K562 (cell line): ENCODE results near the gene DNAH3. TPM values are rescaled to one million over a fixed set of nuclear protein-coding genes. Genes with fewer than 3 reads are reported as not detected.

Experiments used
- ARHGAP35 ChIP-seq: fragments of 450-650 bp; IDR thresholded peaks from 2 replicates; pipeline ENCODE4 v1.6.1; 2018; ENCODE audit not compliant: partially characterized antibody
- ARID1B ChIP-seq: fragments of 450-650 bp; IDR thresholded peaks from 2 replicates; pipeline ENCODE4 v1.6.1; 2016; ENCODE audit warnings: antibody characterized with exemption, mild to moderate bottlenecking, inconsistent platforms
- HDAC6 ChIP-seq: IDR thresholded peaks from 2 replicates; pipeline ENCODE4 v1.6.1; 2012; ENCODE audit warnings: low read depth, mild to moderate bottlenecking, control low read depth, inconsistent platforms, low read length, moderate library complexity
- HDGF ChIP-seq: fragments of 450-650 bp; IDR thresholded peaks from 2 replicates; pipeline ENCODE4 v1.6.1; 2016
- IRF2 ChIP-seq: sonication (generic); formaldehyde crosslinking; IDR thresholded peaks from 2 replicates; pipeline ENCODE4 v1.8.1; 2022; ENCODE audit warnings: mild to moderate bottlenecking, missing genetic modification reagents
- KLF1 ChIP-seq: fragments of 450-650 bp; IDR thresholded peaks from 2 replicates; pipeline ENCODE4 v1.6.1; 2016; ENCODE audit warnings: missing genetic modification characterization, missing compliant biosample characterization
- NBN ChIP-seq: fragments of 450-650 bp; IDR thresholded peaks from 2 replicates; pipeline ENCODE4 v1.6.1; 2016; ENCODE audit warnings: low read depth, mild to moderate bottlenecking
- NFE2 ChIP-seq: IDR thresholded peaks from 2 replicates; pipeline ENCODE4 v1.6.1; 2014; ENCODE audit warnings: antibody characterized with exemption, low read depth
- PTBP1 ChIP-seq: fragments of 200-400 bp; formaldehyde crosslinking; IDR thresholded peaks from 2 replicates; pipeline ENCODE4 v1.6.1; 2017; ENCODE audit warnings: low read depth, low read length
- SIN3B ChIP-seq: fragments of 450-650 bp; IDR thresholded peaks from 2 replicates; pipeline ENCODE4 v1.6.1; 2017; ENCODE audit warnings: low read depth, mild to moderate bottlenecking, moderate library complexity
- SMARCB1 ChIP-seq: IDR thresholded peaks from 2 replicates; pipeline ENCODE4 v1.6.1; 2011; ENCODE audit warnings: improper control_type of control experiment, low read depth; ENCODE audit not compliant: insufficient read length
- TBP ChIP-seq: optimal IDR thresholded peaks from 2 replicates; pipeline ENCODE3; 2011; ENCODE audit warnings: low read depth, low read length, improper control_type of control experiment
- ZBTB7A ChIP-seq: IDR thresholded peaks from 2 replicates; pipeline ENCODE4 v1.6.1; 2011; ENCODE audit warnings: low read depth, mild to moderate bottlenecking, low read length, moderate library complexity, borderline replicate concordance; ENCODE audit not compliant: control insufficient read depth
- ZNF217 ChIP-seq: sonication (generic); formaldehyde crosslinking; IDR thresholded peaks from 2 replicates; pipeline ENCODE4 v1.8.0; 2022; ENCODE audit warnings: mild to moderate bottlenecking, missing genetic modification reagents
- ZNF766 ChIP-seq: fragments of 200-800 bp; sonication (Bioruptor generic); conservative IDR thresholded peaks from 2 replicates; pipeline ENCODE4 v1.6.1; 2016; ENCODE audit warnings: missing genetic modification characterization, missing compliant biosample characterization
- polyA plus RNA-seq, 8 experiments: library from polyadenylated mRNA; depleted of rRNA in 4 of 8; stranded (reverse) in 5 of 8; unstranded in 3 of 8; fragments of >200 nt; fragmentation: Nextera tagmentation in 2 of 8; fragmentation: Illumina TruSeq in 1 of 8; extraction: Ambion mirVana in 2 of 8; extraction: Trizol in 1 of 8; gene quantifications; 2 replicates each; pipeline versions ENCODE4 v1.2.1 to v1.2.3, GENCODE V29; 2011 to 2014; ENCODE audit warnings: inconsistent platforms in 1 of 8, missing spikeins in 1 of 8
- total RNA-seq, 7 experiments: library from RNA; depleted of rRNA in 6 of 7; stranded (reverse); fragments of >200 nt in 6 of 7; fragmentation: Illumina TruSeq in 2 of 7; extraction: Trizol in 2 of 7; gene quantifications; 2 replicates each; pipeline versions ENCODE4 v1.2.1 to v1.2.3, GENCODE V29; 2011 to 2021; ENCODE audit warnings: low replicate concordance in 1 of 7
- TF ChIP-seq, protein P1 (sequence below): sonication (generic); formaldehyde crosslinking; IDR thresholded peaks from 2 replicates; pipeline ENCODE4 v1.8.1; 2023; ENCODE audit warnings: mild to moderate bottlenecking, missing genetic modification reagents
- TF ChIP-seq, protein P2 (sequence below): sonication (generic); formaldehyde crosslinking; IDR thresholded peaks from 2 replicates; pipeline ENCODE4 v1.8.1; 2023; ENCODE audit warnings: mild to moderate bottlenecking, missing genetic modification reagents
- TF ChIP-seq, protein P3 (sequence below): fragments of 450-650 bp; IDR thresholded peaks from 2 replicates; pipeline ENCODE4 v1.6.1; 2018; ENCODE audit warnings: mild to moderate bottlenecking, low read depth; ENCODE audit not compliant: partially characterized antibody
- TF ChIP-seq, protein P4 (sequence below): sonication (generic); formaldehyde crosslinking; IDR thresholded peaks from 2 replicates; pipeline ENCODE4 v1.8.0; 2023; ENCODE audit warnings: mild to moderate bottlenecking, missing genetic modification reagents
- TF ChIP-seq, protein P5 (sequence below): fragments of 450-650 bp; formaldehyde crosslinking; IDR thresholded peaks from 2 replicates; pipeline ENCODE4 v1.4.0; 2022; ENCODE audit warnings: missing genetic modification characterization

The DNAH3 gene
- total and polyA plus RNA-seq, 9 of the 15 experiments (the other 6 are each of a cell fraction or from before 2014, with no cell fraction given): 0.32 to 0.84 (median 0.44) TPM

DNA sequence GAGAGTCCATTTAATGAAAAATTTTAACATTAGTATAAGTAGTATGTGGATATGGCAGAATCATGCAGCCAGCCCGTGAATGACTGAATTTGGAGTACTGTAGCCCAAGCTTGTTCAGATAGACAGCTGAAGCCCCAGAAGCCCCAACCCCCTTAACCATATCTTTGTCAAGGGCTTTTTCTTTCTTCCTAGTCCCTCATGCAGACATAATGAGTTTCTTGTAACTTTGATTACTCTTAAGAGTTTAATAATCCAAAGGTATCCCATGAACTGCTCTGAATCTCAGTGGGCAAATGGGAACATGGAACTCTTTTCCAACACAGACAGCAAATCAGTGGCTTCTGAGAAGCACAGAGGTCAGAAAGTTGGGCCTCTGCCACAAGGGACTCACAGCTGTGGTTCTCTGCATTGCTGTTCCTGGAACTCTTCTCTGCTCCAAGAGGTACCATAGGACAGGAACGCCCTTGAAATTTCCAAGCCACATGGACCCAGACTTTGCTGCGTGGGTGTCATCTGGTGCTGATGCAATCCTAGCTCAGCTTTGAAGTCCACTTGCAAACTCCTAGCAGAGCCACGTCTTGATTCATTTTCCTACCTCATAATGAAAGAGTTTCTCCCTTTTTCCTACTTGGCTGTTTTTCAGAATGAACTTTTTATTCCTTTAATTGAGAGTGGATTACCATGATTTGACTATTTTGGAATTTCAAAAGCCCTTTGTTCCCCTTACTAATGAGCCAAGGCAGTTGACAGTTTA, 232.0 kb downstream of the DNAH3 start (continued):
- TF ChIP-seq, protein P1, sequence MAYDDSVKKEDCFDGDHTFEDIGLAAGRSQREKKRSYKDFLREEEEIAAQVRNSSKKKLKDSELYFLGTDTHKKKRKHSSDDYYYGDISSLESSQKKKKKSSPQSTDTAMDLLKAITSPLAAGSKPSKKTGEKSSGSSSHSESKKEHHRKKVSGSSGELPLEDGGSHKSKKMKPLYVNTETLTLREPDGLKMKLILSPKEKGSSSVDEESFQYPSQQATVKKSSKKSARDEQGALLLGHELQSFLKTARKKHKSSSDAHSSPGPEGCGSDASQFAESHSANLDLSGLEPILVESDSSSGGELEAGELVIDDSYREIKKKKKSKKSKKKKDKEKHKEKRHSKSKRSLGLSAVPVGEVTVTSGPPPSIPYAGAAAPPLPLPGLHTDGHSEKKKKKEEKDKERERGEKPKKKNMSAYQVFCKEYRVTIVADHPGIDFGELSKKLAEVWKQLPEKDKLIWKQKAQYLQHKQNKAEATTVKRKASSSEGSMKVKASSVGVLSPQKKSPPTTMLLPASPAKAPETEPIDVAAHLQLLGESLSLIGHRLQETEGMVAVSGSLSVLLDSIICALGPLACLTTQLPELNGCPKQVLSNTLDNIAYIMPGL (CRISPR knock-in tag): no peak
- TF ChIP-seq PTBP1 (no peak), ZNF766 (CRISPR knock-in tag) (peak; percentile 30; the same call in 1 of the 2 replicates), TBP (no peak), ZNF217 (CRISPR knock-in tag) (no peak), IRF2 (CRISPR knock-in tag) (no peak), NBN (peak; percentile 87; the same call in 1 of the 2 replicates), SMARCB1 (no peak), ARID1B (peak; percentile 76), SIN3B (no peak), ARHGAP35 (no peak), NFE2 (0 out of 2 replicates have a peak, but pooled peaks have one; percentile 14), ZBTB7A (no peak), HDAC6 (no peak), KLF1 (tag) (no peak), HDGF (no peak)
- TF ChIP-seq, protein P2, sequence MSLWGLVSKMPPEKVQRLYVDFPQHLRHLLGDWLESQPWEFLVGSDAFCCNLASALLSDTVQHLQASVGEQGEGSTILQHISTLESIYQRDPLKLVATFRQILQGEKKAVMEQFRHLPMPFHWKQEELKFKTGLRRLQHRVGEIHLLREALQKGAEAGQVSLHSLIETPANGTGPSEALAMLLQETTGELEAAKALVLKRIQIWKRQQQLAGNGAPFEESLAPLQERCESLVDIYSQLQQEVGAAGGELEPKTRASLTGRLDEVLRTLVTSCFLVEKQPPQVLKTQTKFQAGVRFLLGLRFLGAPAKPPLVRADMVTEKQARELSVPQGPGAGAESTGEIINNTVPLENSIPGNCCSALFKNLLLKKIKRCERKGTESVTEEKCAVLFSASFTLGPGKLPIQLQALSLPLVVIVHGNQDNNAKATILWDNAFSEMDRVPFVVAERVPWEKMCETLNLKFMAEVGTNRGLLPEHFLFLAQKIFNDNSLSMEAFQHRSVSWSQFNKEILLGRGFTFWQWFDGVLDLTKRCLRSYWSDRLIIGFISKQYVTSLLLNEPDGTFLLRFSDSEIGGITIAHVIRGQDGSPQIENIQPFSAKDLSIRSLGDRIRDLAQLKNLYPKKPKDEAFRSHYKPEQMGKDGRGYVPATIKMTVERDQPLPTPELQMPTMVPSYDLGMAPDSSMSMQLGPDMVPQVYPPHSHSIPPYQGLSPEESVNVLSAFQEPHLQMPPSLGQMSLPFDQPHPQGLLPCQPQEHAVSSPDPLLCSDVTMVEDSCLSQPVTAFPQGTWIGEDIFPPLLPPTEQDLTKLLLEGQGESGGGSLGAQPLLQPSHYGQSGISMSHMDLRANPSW (CRISPR knock-in tag): no peak
- TF ChIP-seq, protein P3, sequence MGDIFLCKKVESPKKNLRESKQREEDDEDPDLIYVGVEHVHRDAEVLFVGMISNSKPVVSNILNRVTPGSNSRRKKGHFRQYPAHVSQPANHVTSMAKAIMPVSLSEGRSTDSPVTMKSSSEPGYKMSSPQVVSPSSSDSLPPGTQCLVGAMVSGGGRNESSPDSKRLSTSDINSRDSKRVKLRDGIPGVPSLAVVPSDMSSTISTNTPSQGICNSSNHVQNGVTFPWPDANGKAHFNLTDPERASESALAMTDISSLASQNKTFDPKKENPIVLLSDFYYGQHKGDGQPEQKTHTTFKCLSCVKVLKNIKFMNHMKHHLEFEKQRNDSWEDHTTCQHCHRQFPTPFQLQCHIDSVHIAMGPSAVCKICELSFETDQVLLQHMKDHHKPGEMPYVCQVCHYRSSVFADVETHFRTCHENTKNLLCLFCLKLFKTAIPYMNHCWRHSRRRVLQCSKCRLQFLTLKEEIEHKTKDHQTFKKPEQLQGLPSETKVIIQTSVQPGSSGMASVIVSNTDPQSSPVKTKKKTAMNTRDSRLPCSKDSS: no peak
- TF ChIP-seq, protein P4, sequence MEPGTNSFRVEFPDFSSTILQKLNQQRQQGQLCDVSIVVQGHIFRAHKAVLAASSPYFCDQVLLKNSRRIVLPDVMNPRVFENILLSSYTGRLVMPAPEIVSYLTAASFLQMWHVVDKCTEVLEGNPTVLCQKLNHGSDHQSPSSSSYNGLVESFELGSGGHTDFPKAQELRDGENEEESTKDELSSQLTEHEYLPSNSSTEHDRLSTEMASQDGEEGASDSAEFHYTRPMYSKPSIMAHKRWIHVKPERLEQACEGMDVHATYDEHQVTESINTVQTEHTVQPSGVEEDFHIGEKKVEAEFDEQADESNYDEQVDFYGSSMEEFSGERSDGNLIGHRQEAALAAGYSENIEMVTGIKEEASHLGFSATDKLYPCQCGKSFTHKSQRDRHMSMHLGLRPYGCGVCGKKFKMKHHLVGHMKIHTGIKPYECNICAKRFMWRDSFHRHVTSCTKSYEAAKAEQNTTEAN (CRISPR knock-in tag): no peak
- TF ChIP-seq, protein P5, sequence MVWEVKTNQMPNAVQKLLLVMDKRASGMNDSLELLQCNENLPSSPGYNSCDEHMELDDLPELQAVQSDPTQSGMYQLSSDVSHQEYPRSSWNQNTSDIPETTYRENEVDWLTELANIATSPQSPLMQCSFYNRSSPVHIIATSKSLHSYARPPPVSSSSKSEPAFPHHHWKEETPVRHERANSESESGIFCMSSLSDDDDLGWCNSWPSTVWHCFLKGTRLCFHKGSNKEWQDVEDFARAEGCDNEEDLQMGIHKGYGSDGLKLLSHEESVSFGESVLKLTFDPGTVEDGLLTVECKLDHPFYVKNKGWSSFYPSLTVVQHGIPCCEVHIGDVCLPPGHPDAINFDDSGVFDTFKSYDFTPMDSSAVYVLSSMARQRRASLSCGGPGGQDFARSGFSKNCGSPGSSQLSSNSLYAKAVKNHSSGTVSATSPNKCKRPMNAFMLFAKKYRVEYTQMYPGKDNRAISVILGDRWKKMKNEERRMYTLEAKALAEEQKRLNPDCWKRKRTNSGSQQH (CRISPR knock-in tag): no peak
